Osteocyte (in vitro differentiated cells): ENCODE data around the gene INPP4B. TPM values are rescaled to one million over a fixed set of nuclear protein-coding genes. Genes with fewer than 3 reads are reported as not detected.

ENCODE experiments used
- DNase-seq: peaks from one replicate; pipeline ENCODE4 v3.0.0; 2021; ENCODE audit warnings: mixed read lengths; ENCODE audit not compliant: unreplicated experiment; ENCODE audit errors: extremely low spot score
- H3K27ac Mint-ChIP-seq: one replicate; pipeline ENCODE4 v1.8.0; 2021; ENCODE audit warnings: mild to moderate bottlenecking, mixed read lengths; ENCODE audit not compliant: unreplicated experiment
- H3K27me3 Mint-ChIP-seq: one replicate; pipeline ENCODE4 v1.8.0; 2021; ENCODE audit warnings: mixed read lengths; ENCODE audit not compliant: unreplicated experiment
- H3K36me3 Mint-ChIP-seq: one replicate; pipeline ENCODE4 v1.8.0; 2021; ENCODE audit warnings: mixed read lengths; ENCODE audit not compliant: unreplicated experiment
- H3K4me1 Mint-ChIP-seq: one replicate; pipeline ENCODE4 v1.8.0; 2021; ENCODE audit warnings: mixed read lengths; ENCODE audit not compliant: unreplicated experiment
- H3K4me3 Mint-ChIP-seq: one replicate; pipeline ENCODE4 v1.8.0; 2021; ENCODE audit warnings: mild to moderate bottlenecking, moderate library complexity, mixed read lengths; ENCODE audit not compliant: unreplicated experiment
- H3K9me3 Mint-ChIP-seq: one replicate; pipeline ENCODE4 v1.8.0; 2021; ENCODE audit warnings: mixed read lengths; ENCODE audit not compliant: unreplicated experiment
- CTCF ChIP-seq: fragments of 200-600 bp; sonication (generic); IDR thresholded peaks from 2 replicates; pipeline ENCODE4 v1.5.0; 2021; ENCODE audit warnings: antibody characterized with exemption, mild to moderate bottlenecking, moderate library complexity
- total RNA-seq: library from RNA; stranded (reverse); gene quantifications from 2 replicates; pipeline ENCODE4 v1.2.1, GENCODE V29; 2021

INPP4B gene
- total RNA-seq, 1 donor from 2014 or later = 10.9 TPM

GRCh38 chr4:142005519-142005918 is 840.6 kb downstream of the INPP4B start:
- Mint-ChIP-seq H3K36me3 (peaks cover 5% of the 10 kb centered on the region), H3K4me1 (no peaks in the 10 kb centered on the region), H3K27me3 (peaks cover 6% of the 10 kb centered on the region), H3K9me3 (peaks cover 29% of the 10 kb centered on the region), H3K27ac (no peak overlapping the region), H3K4me3 (no peak overlapping the region)
- no peak for TF ChIP-seq CTCF
- DNase-seq = no peak

GRCh38 chr4:141999446-142000143 is 846.5 kb downstream of the INPP4B start:
- Mint-ChIP-seq H3K27ac (no peak overlapping the region), H3K9me3 (peaks cover 7% of the 10 kb centered on the region), H3K27me3 (no peaks in the 10 kb centered on the region), H3K4me3 (no peak overlapping the region), H3K36me3 (peaks cover under 1% of the 10 kb centered on the region), H3K4me1 (peaks cover 6% of the 10 kb centered on the region)
- no peak for TF ChIP-seq CTCF
- no peak for DNase-seq

GRCh38 chr4:141995056-141995455 is 851.0 kb downstream of the INPP4B start:
- no peaks in the 10 kb centered on the region for H3K36me3 Mint-ChIP-seq
- no peak for DNase-seq
- peaks cover 6% of the 10 kb centered on the region for H3K4me1 Mint-ChIP-seq
- no peak for TF ChIP-seq CTCF
- H3K27me3 Mint-ChIP-seq = peaks cover 7% of the 10 kb centered on the region
- H3K9me3 Mint-ChIP-seq = peaks cover 18% of the 10 kb centered on the region
- H3K27ac Mint-ChIP-seq = no peak overlapping the region
- H3K4me3 Mint-ChIP-seq = no peak overlapping the region

GRCh38 chr4:141977433-141977832 is 868.7 kb downstream of the INPP4B start:
- no peaks in the 10 kb centered on the region for H3K36me3 Mint-ChIP-seq
- no peak overlapping the region for H3K27ac Mint-ChIP-seq
- TF ChIP-seq CTCF = no peak
- no peak for DNase-seq
- H3K4me1 Mint-ChIP-seq = no peaks in the 10 kb centered on the region
- H3K4me3 Mint-ChIP-seq = no peak overlapping the region
- peaks cover 6% of the 10 kb centered on the region for H3K27me3 Mint-ChIP-seq
- no peaks in the 10 kb centered on the region for H3K9me3 Mint-ChIP-seq
